IMR-90 (cell line): Measurements from ENCODE around the gene ABCB1. TPM values are rescaled to one million over a fixed set of nuclear protein-coding genes. Genes with fewer than 3 reads are reported as not detected.
A peak's percentile ranks its signal among the peaks of the same experiment; 100 is the strongest.

Source experiments
- ATAC-seq: fragments of 200-7000 bp; cut with Tn5 transposase; 2 replicates; pipeline ENCODE4 v1.9.1; 2020; ENCODE audit warnings: low read depth, mild to moderate bottlenecking, moderate library complexity
- BruUV-seq: library from RNA; stranded (reverse); fragments of 400-500 nt; replicated peaks from 2 replicates; lab custom pipeline; 2021; lab: Mats Ljungman, UMichigan
- CTCF ChIA-PET: fragments of 300-600 bp; formaldehyde crosslinking; extraction: SDS; loops from one replicate; lab custom pipeline; 2021; ENCODE audit warnings: antibody characterized with exemption; lab: Yijun Ruan, JAX
- POLR2A ChIA-PET: fragments of 300-600 bp; sonication (Branson Sonifier 250); formaldehyde crosslinking; loops from one replicate; lab custom pipeline; 2022; ENCODE audit warnings: antibody characterized with exemption; ENCODE audit not compliant: unreplicated experiment; lab: Charles Lee
- DNase-seq: peaks from one replicate; pipeline ENCODE4 v3.0.0; 2013
- H2AFZ ChIP-seq: replicated peaks from 2 replicates; pipeline ENCODE3; 2013; ENCODE audit warnings: low read length, mild to moderate bottlenecking; ENCODE audit not compliant: poor library complexity
- H2AK5ac ChIP-seq: 2 replicates; pipeline ENCODE4 v1.6.1; 2013; ENCODE audit warnings: low read depth, low read length, inconsistent platforms
- H2AK9ac ChIP-seq: replicated peaks from 2 replicates; pipeline ENCODE3; 2013; ENCODE audit warnings: mild to moderate bottlenecking, low read depth, low read length, moderate library complexity; ENCODE audit not compliant: poor library complexity
- H2BK120ac ChIP-seq: 2 replicates; pipeline ENCODE4 v1.6.1; 2013; ENCODE audit warnings: low read depth, low read length, inconsistent platforms
- H2BK15ac ChIP-seq: 3 replicates; pipeline ENCODE4 v1.6.1; 2013; ENCODE audit warnings: low read depth, low read length, inconsistent platforms
- H2BK20ac ChIP-seq: 2 replicates; pipeline ENCODE4 v1.6.1; 2013; ENCODE audit warnings: low read depth, mild to moderate bottlenecking, inconsistent platforms, low read length, moderate library complexity
- H2BK5ac ChIP-seq: 2 replicates; pipeline ENCODE4 v1.6.1; 2013; ENCODE audit warnings: mild to moderate bottlenecking, low read depth, low read length, inconsistent platforms; ENCODE audit not compliant: poor library complexity, severe bottlenecking
- H3K14ac ChIP-seq: replicated peaks from 2 replicates; pipeline ENCODE4 v1.6.1; 2013; ENCODE audit warnings: low read depth, low read length, inconsistent platforms
- H3K18ac ChIP-seq: 2 replicates; pipeline ENCODE4 v1.6.1; 2013; ENCODE audit warnings: low read depth, low read length, control low read depth
- H3K23ac ChIP-seq: 2 replicates; pipeline ENCODE4 v1.6.1; 2013; ENCODE audit warnings: low read depth, low read length, inconsistent platforms
- H3K27ac ChIP-seq: 2 replicates; pipeline ENCODE4 v1.5.1; 2013; ENCODE audit warnings: mild to moderate bottlenecking, control low read depth, low read length; ENCODE audit not compliant: insufficient read depth
- H3K27me3 ChIP-seq: 2 replicates; pipeline ENCODE4 v1.6.1; 2013; ENCODE audit warnings: low read length; ENCODE audit not compliant: control insufficient read depth, insufficient read depth
- H3K36me3 ChIP-seq: 2 replicates; pipeline ENCODE4 v1.6.1; 2013; ENCODE audit warnings: low read length, mixed read lengths; ENCODE audit not compliant: control insufficient read depth, insufficient read depth
- H3K4ac ChIP-seq: 2 replicates; pipeline ENCODE4 v1.6.1; 2013; ENCODE audit warnings: low read depth, low read length, inconsistent platforms
- H3K4me1 ChIP-seq: 2 replicates; pipeline ENCODE4 v1.6.1; 2013; ENCODE audit warnings: low read length, mixed read lengths; ENCODE audit not compliant: control insufficient read depth, insufficient read depth
- H3K4me2 ChIP-seq: 2 replicates; pipeline ENCODE4 v1.6.1; 2013; ENCODE audit warnings: low read depth, mild to moderate bottlenecking, control low read depth, low read length, moderate library complexity
- H3K4me3 ChIP-seq: 2 replicates; pipeline ENCODE4 v1.5.1; 2013; ENCODE audit warnings: low read depth, mild to moderate bottlenecking, control low read depth, low read length, moderate library complexity; ENCODE audit not compliant: insufficient read depth
- H3K56ac ChIP-seq: 2 replicates; pipeline ENCODE4 v1.6.1; 2013; ENCODE audit warnings: low read length, inconsistent platforms; ENCODE audit not compliant: insufficient read depth; ENCODE audit errors: extremely low read depth
- H3K79me1 ChIP-seq, 2 experiments: 2 replicates each; pipeline ENCODE4 v1.6.1; 2013; ENCODE audit warnings: low read length in 2 of 2, inconsistent platforms in 1 of 2, low read depth in 1 of 2
- H3K9ac ChIP-seq: 2 replicates; pipeline ENCODE4 v1.6.1; 2013; ENCODE audit warnings: low read depth, low read length, control low read depth
- H3K9me1 ChIP-seq: 2 replicates; pipeline ENCODE4 v1.6.1; 2013; ENCODE audit warnings: low read length, inconsistent platforms; ENCODE audit not compliant: insufficient read depth
- H3K9me3 ChIP-seq: 2 replicates; pipeline ENCODE4 v1.6.1; 2013; ENCODE audit warnings: low read length; ENCODE audit not compliant: control insufficient read depth, insufficient read depth
- H4K20me1 ChIP-seq: 2 replicates; pipeline ENCODE4 v1.6.1; 2013; ENCODE audit warnings: low read length, inconsistent platforms; ENCODE audit not compliant: insufficient read depth
- H4K5ac ChIP-seq: 2 replicates; pipeline ENCODE4 v1.6.1; 2013; ENCODE audit warnings: mild to moderate bottlenecking, low read depth, low read length, control low read depth
- H4K8ac ChIP-seq, 2 experiments: 2 replicates each; pipeline ENCODE4 v1.6.1; 2013; ENCODE audit warnings: low read depth in 2 of 2, low read length in 2 of 2, control low read depth in 1 of 2, inconsistent platforms in 1 of 2
- H4K91ac ChIP-seq: 2 replicates; pipeline ENCODE4 v1.6.1; 2013; ENCODE audit warnings: low read depth, low read length, inconsistent platforms; ENCODE audit not compliant: insufficient read depth
- BHLHE40 ChIP-seq: fragments of 150-350 bp; IDR thresholded peaks from 2 replicates; pipeline ENCODE4 v1.6.1; 2016; ENCODE audit warnings: mild to moderate bottlenecking, low read depth, low read length
- CEBPB ChIP-seq: IDR thresholded peaks from 2 replicates; pipeline ENCODE4 v1.6.1; 2012; ENCODE audit warnings: low read depth, low read length, improper control_type of control experiment
- CHD1 ChIP-seq: IDR thresholded peaks from 2 replicates; pipeline ENCODE4 v1.6.1; 2012; ENCODE audit warnings: low read depth, low read length, improper control_type of control experiment
- CTCF ChIP-seq: conservative IDR thresholded peaks from 2 replicates; pipeline ENCODE4 v1.5.1; 2012; ENCODE audit warnings: mild to moderate bottlenecking, low read depth, low read length, improper control_type of control experiment
- ELK1 ChIP-seq: fragments of 150-350 bp; IDR thresholded peaks from 2 replicates; pipeline ENCODE4 v1.6.1; 2016; ENCODE audit warnings: low read depth, mild to moderate bottlenecking, low read length, moderate library complexity, borderline replicate concordance
- FOS ChIP-seq: fragments of 150-350 bp; IDR thresholded peaks from 2 replicates; pipeline ENCODE4 v1.6.1; 2016; ENCODE audit warnings: low read depth, low read length
- MAFK ChIP-seq: IDR thresholded peaks from 2 replicates; pipeline ENCODE4 v1.6.1; 2012; ENCODE audit warnings: low read depth, low read length, improper control_type of control experiment
- MAZ ChIP-seq: IDR thresholded peaks from 2 replicates; pipeline ENCODE4 v1.6.1; 2012; ENCODE audit warnings: low read depth, mild to moderate bottlenecking, low read length, improper control_type of control experiment, moderate library complexity, borderline replicate concordance
- MXI1 ChIP-seq: IDR thresholded peaks from 2 replicates; pipeline ENCODE4 v1.6.1; 2012; ENCODE audit warnings: low read depth, mild to moderate bottlenecking, low read length, moderate library complexity, borderline replicate concordance
- NFE2L2 ChIP-seq: fragments of 150-350 bp; IDR thresholded peaks from 2 replicates; pipeline ENCODE4 v1.6.1; 2016; ENCODE audit warnings: low read depth, mild to moderate bottlenecking, low read length
- POLR2A ChIP-seq: IDR thresholded peaks from 2 replicates; pipeline ENCODE4 v1.6.1; 2012; ENCODE audit warnings: mild to moderate bottlenecking, low read depth, low read length
- RAD21 ChIP-seq: IDR thresholded peaks from 2 replicates; pipeline ENCODE4 v1.6.1; 2012; ENCODE audit warnings: low read length, improper control_type of control experiment
- RCOR1 ChIP-seq: IDR thresholded peaks from 2 replicates; pipeline ENCODE4 v1.6.1; 2012; ENCODE audit warnings: mild to moderate bottlenecking, low read length, improper control_type of control experiment; ENCODE audit not compliant: insufficient replicate concordance
- RFX5 ChIP-seq: IDR thresholded peaks from 2 replicates; pipeline ENCODE4 v1.8.0; 2012; ENCODE audit warnings: low read depth, mild to moderate bottlenecking, low read length, moderate library complexity
- SMC3 ChIP-seq: fragments of 150-350 bp; IDR thresholded peaks from 2 replicates; pipeline ENCODE4 v1.6.1; 2016; ENCODE audit warnings: low read depth, mild to moderate bottlenecking, antibody characterized with exemption, low read length, moderate library complexity
- USF2 ChIP-seq: fragments of 150-350 bp; IDR thresholded peaks from 2 replicates; pipeline ENCODE4 v1.6.1; 2017; ENCODE audit warnings: mild to moderate bottlenecking, antibody characterized with exemption, low read length, low read depth
- WGBS, 2 experiments: methylation state at CpG; one replicate each; pipeline versions ENCODE4 v1.1.5 to v1.1.7; 2013; ENCODE audit warnings: missing lambda C conversion rate in 2 of 2; ENCODE audit not compliant: insufficient read length in 1 of 2; ENCODE audit errors: extremely low coverage in 2 of 2; 5-methylcytosine and 5-hydroxymethylcytosine counted together
- dilution Hi-C: fragments of 300-500 bp; cut with HindIII; formaldehyde crosslinking; loops from one replicate; pipeline ENCODE4 v1.14.3; 2018; ENCODE audit warnings: low sequenced_read_pairs; ENCODE audit not compliant: unreplicated experiment
- in situ Hi-C: fragments of 300-500 bp; cut with MboI; formaldehyde crosslinking; loops from 3 replicates; pipeline ENCODE4 v1.14.3; 2019; ENCODE audit warnings: low sequenced_read_pairs, inconsistent platforms, mixed read lengths
- intact Hi-C: fragments of 100-400 bp; cut with micrococcal nuclease; formaldehyde crosslinking; loops from 2 replicates; pipeline ENCODE4 v1.10.0; 2022
- polyA plus RNA-seq, 3 experiments: library from polyadenylated mRNA; depleted of rRNA; stranded (reverse); fragments of >200 nt; gene quantifications; 2 replicates each; pipeline ENCODE4 v1.2.3, GENCODE V29; 2012; ENCODE audit warnings: low replicate concordance in 1 of 3
- total RNA-seq: library from RNA; depleted of rRNA; stranded (reverse); fragments of >200 nt; gene quantifications from 2 replicates; pipeline ENCODE4 v1.2.3, GENCODE V29; 2012

Gene ABCB1
- total and polyA plus RNA-seq, 2 of the 4 experiments (the other 2 are of a cell fraction): 0.80 to 0.90 TPM

GRCh38 chr7:87517136-87517815 is 83.4 kb downstream of the ABCB1 start:
- in situ Hi-C loops (no loop called here), dilution Hi-C loops (no loop called here), intact Hi-C loops (no loop called here)
- Histone ChIP-seq H3K9ac (no peak overlapping the region), H3K79me1 (no peaks in the 10 kb centered on the region), H3K4ac (no peak overlapping the region), H3K18ac (no peak overlapping the region), H3K23ac (no peak overlapping the region), H3K36me3 (no peaks in the 10 kb centered on the region), H3K14ac (no peak overlapping the region), H3K9me3 (no peaks in the 10 kb centered on the region), H2AK5ac (no peak overlapping the region), H3K27me3 (no peaks in the 10 kb centered on the region), H3K4me3 (no peak overlapping the region), H3K27ac (no peak overlapping the region), H4K8ac (no peak overlapping the region), H2BK120ac (no peak overlapping the region), H3K4me1 (no peaks in the 10 kb centered on the region), H3K56ac (no peak overlapping the region), H3K9me1 (no peaks in the 10 kb centered on the region), H2BK15ac (no peak overlapping the region), H4K20me1 (no peaks in the 10 kb centered on the region), H2AFZ (no peak overlapping the region), H3K4me2 (no peak overlapping the region), H2AK9ac (no peak overlapping the region), H2BK20ac (no peak overlapping the region), H4K5ac (no peak overlapping the region), H4K91ac (no peak overlapping the region), H2BK5ac (no peak overlapping the region)
- POLR2A ChIA-PET: no interaction called here
- WGBS, 2 experiments: no CpG with 5 or more reads among the region's 3 CpGs
- BruUV-seq: no TSS peak
- CTCF ChIA-PET: interaction anchor here (0.8 kb wide), 1 partner anchor 10 kb away, joined by 3 read pairs; no protein-coding TSS in a partner anchor
- DNase-seq (peak; percentile 0), ATAC-seq (peak; percentile 37)
- TF ChIP-seq MAZ (no peak), RFX5 (no peak), MAFK (no peak), MXI1 (no peak), CHD1 (no peak), USF2 (no peak), BHLHE40 (no peak), CEBPB (no peak), POLR2A (no peak), RCOR1 (no peak), FOS (no peak), CTCF (no peak), ELK1 (no peak), SMC3 (no peak), RAD21 (no peak), NFE2L2 (no peak)
